ENCODE data around the gene RBAK.
A peak's percentile ranks its signal among the peaks of the same experiment; 100 is the strongest.
"Not testable (repeated sequence)": the region's sequence is repeated elsewhere in the genome, so short reads cannot be mapped to it uniquely, and the experiment has no call there.

Gene RBAK

GRCh38 chr7:5051731-5052130, 6.1 kb downstream of the RBAK start:
- DNase-seq, result not testable (repeated sequence)

DNA sequence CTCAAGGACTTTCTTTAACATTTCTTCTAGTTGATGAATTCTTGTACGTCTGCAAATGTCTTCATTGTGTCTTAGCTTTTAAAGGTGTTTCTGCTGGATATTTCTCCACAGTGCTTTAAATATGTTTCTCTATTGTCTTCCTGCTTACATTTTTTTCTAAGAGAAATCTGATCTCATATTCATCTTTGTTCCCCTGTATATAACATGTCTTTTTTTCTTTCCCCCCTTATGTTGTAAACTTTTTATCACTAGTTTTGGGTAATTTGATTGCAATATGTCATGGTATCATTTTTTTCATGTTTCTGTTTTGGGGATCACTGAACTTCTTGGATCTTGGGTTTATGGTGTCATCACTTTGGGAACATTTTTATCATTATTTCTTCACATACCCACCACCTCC, 7.5 kb downstream of the RBAK start:
- DNase-seq, result no peak

DNA sequence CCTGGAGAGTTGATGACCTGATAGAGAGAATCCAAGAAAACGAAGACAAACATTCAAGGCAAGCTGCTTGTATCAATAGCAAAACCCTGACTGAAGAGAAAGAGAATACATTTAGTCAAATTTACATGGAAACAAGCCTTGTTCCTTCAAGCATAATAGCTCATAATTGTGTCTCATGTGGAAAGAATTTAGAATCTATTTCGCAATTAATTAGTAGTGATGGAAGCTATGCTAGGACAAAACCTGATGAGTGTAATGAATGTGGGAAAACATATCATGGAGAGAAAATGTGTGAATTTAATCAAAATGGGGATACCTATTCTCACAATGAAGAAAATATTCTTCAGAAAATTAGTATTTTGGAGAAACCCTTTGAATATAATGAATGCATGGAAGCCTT, 18.0 kb downstream of the RBAK start:
- DNase-seq, result no peak

DNA sequence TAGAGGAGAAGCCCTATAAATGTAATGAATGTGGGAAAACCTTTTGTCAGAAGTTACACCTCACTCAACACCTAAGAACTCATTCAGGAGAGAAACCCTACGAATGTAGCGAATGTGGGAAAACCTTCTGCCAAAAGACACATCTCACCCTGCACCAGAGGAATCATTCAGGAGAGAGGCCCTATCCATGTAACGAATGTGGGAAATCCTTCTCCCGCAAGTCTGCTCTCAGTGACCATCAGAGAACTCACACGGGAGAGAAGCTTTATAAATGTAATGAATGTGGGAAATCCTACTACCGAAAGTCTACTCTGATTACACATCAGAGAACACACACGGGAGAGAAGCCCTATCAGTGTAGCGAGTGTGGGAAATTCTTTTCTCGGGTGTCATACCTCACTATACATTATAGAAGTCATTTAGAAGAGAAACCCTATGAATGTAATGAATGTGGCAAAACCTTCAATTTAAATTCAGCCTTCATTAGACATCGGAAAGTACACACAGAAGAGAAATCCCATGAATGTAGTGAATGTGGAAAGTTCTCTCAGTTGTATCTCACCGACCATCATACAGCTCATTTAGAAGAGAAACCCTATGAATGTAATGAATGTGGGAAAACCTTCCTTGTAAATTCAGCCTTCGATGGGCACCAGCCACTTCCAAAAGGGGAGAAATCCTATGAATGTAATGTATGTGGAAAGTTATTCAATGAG, 18.9 kb downstream of the RBAK start:
- DNase-seq, result no peak

- DNase-seq, result no peak
Observed at GRCh38 chr7:5065107-5065407, 19.4 kb downstream of the RBAK start.

DNA sequence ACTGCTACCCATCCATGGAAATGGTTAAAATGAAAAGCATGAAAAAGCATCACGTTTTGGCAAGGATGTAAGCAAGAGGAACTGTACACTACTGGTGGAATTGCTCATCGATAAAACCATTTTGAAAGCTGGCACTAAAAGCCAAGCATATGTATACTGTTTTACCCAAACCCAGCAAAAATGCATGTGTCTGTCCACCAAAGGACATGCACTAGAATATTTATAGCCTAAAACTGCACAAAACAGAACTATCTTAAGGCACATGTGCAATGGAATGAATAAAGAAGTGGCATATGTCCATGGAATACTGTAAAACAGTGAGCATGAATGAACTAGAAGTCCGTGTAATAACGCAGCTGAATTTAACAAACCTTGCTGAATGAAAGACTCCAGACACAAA, 22.9 kb downstream of the RBAK start:
- DNase-seq, result no peak

GRCh38 chr7:5070206-5070605, 24.5 kb downstream of the RBAK start:
- no peak for DNase-seq

DNA sequence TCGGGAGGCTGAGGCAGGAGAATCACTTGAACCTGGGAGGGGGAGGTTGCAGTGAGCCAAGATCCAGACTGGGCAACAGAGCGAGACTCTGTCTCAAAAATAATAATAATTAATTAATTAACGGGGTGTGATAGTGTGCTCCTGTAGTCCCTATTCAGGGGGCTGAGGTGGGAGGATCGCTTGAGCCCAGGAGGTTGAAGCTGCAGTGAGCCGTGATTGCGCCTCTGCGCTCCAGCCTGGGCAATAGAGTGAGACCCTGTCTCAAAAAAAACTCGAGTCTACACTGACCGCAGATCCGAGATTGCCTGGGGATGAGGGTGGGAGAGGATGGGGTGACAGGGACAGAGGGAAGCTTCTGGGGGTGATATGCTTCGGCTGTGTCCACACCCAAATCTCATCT, 29.5 kb downstream of the RBAK start:
- DNase-seq, result not testable (repeated sequence)

- peak in 1 of 2 experiments; percentile 28 for DNase-seq
Observed at GRCh38 chr7:5077740-5078139, 32.1 kb downstream of the RBAK start.

GRCh38 chr7:5082806-5083205, 37.1 kb downstream of the RBAK start:
- no peak for DNase-seq

- DNase-seq, result no peak
Observed at GRCh38 chr7:5083311-5083711, 37.7 kb downstream of the RBAK start.

DNA sequence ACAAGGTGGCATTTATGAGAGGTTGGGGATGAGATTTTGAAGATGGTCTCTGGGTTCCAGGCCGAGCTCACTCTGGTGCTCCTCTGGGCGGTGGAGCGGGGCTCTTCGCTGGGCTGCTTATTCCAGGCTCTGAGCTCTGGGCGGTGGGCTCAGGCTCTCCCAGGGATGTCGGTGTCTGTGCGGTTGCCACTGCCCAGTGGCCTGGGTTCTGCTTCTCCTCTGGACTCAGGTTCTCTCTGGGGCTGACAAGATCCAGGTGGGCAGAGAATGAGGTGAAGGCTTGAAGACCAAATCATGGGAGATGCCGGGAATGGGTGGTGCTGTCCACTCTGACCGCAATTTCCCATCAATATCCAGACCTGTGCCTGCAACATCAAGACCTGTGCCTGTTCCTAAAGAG, 40.6 kb downstream of the RBAK start:
- no peak for DNase-seq

- not testable (repeated sequence) for DNase-seq
Observed at GRCh38 chr7:5088228-5088833, 42.7 kb downstream of the RBAK start.

GRCh38 chr7:5088906-5089305, 43.2 kb downstream of the RBAK start:
- DNase-seq, result no peak

DNA sequence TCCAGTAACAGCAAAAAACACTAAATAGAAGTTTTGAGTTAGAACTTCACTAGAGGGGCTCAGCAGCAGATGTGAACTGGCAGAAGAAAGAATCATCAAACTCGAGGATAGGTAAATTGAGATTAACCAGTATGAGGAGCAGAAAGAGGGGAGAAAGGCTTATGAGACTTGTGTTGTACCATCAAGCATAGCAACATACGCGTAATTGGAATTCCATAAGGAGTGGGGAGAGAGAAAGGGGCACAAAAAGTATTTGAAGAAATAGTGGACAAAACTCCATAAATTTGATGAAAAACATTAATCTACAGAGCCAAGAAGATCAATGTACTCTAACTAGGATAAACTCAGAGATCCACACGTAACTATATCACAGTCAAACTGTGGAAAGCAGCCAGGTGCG, 48.3 kb downstream of the RBAK start:
- no peak for DNase-seq

- no peak for DNase-seq
Observed at GRCh38 chr7:5094641-5095040, 49.0 kb downstream of the RBAK start.

GRCh38 chr7:5116359-5116758, 70.7 kb downstream of the RBAK start:
- DNase-seq, result no peak

DNA sequence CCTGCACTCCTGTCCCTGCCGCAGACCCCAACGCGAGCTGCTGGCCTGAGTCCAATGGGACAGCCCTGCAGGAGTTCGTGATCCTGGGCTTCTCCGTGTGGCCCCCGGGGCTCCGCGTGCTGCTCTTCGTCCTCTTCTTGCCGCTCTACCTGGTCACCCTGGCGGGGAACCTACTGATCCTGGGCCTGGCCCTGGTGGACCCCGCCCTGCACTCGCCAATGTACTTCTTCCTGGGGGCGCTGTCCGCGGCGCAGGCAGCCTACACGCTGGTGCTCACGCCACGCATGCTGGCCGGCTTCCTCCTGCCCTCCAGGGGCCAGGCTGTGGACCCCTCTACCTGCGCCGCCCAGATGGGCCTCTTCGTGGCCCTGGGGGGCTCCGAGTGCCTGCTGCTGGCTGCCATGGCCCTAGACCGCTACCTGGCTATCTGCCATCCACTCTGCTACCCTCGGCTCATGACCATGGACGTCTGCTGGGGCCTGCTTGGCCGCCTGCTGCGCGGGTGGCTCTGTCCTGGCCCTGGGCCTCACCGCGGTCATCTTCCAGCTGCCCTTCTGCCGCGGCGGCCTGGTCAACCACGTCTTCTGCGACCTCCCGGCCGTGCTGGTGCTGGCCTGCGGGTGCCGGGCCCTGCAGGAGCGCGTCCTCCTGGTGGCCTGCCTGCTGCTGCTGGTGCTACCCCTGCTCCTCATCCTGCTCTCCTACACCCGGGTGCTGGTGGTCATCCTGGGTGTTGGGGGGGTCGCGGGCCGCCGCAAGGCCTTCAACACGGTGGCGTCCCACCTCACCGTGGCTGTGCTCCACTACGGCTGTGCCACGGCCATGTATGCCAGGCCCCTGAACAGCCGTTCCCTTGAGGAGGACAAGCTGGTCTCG, 71.7 kb downstream of the RBAK start:
- DNase-seq, result no peak
